ENCODE measurements around the gene RAB5IF. TPM values are rescaled to one million over a fixed set of nuclear protein-coding genes. Genes with fewer than 3 reads are reported as not detected.

Gene RAB5IF
- total and polyA plus RNA-seq, 2 of the 13 experiments (the other 11 are each of a cell fraction or from before 2014, with no cell fraction given): 261 to 305 TPM

- TF ChIP-seq TRIM22 (IDR thresholded peaks at IDR 0.05) (no peak), MYC (CRISPR knock-in tag; IDR thresholded peaks at IDR 0.05; ENCODE audit: borderline replicate concordance) (peak; percentile 96), BHLHE40 (IDR thresholded peaks at IDR 0.05; ENCODE audit: low read length) (no peak), PHF20 (CRISPR knock-in tag; IDR thresholded peaks at IDR 0.05) (peak; percentile 85), ZNF318 (CRISPR knock-in tag; IDR thresholded peaks at IDR 0.05) (no peak), BCLAF1 (IDR thresholded peaks at IDR 0.05) (no peak), PAF1 (CRISPR knock-in tag; IDR thresholded peaks at IDR 0.05) (no peak), ZNF577 (CRISPR knock-in tag; IDR thresholded peaks at IDR 0.05; ENCODE audit: borderline replicate concordance, low read depth) (no peak), ZNF790 (CRISPR knock-in tag; IDR thresholded peaks at IDR 0.05; ENCODE audit: borderline replicate concordance) (peak; percentile 27; the same call in 1 of the 2 replicates), RORA (CRISPR knock-in tag; IDR thresholded peaks at IDR 0.05) (0 out of 2 replicates have a peak, but pooled peaks have one; percentile 66), HCFC1 (IDR thresholded peaks at IDR 0.05; ENCODE audit: low read depth, low read length) (no peak; the same call in 1 of the 2 replicates), ZFAT (CRISPR knock-in tag; conservative IDR thresholded peaks at IDR 0.05) (no peak), MXI1 (IDR thresholded peaks at IDR 0.05; ENCODE audit: borderline replicate concordance, low read depth, low read length) (peak; percentile 94), NCOA2 (CRISPR knock-in tag; IDR thresholded peaks at IDR 0.05) (no peak; the same call in 1 of the 2 replicates), U2AF1 (optimal IDR thresholded peaks at IDR 0.05; ENCODE audit: low read depth, low read length) (peak; percentile 80), ZBTB1 (CRISPR knock-in tag; IDR thresholded peaks at IDR 0.05; ENCODE audit: borderline replicate concordance) (no peak), YY1 (IDR thresholded peaks at IDR 0.05; ENCODE audit: insufficient read depth, insufficient replicate concordance, low read depth, low read length) (peak; percentile 83), ZKSCAN8 (CRISPR knock-in tag; IDR thresholded peaks at IDR 0.05; ENCODE audit: borderline replicate concordance) (peak; percentile 65)
Measured at GRCh38 chr20:36573103-36573797, 32.3 kb upstream of the RAB5IF start, which contains the start of gene TGIF2 (continued).

All from HepG2 (cell line).